Caco-2 (cell line): Measurements from ENCODE around the gene DNMT3L. TPM values are rescaled to one million over a fixed set of nuclear protein-coding genes. Genes with fewer than 3 reads are reported as not detected.
"Not testable (repeated sequence)": the region's sequence is repeated elsewhere in the genome, so short reads cannot be mapped to it uniquely, and the experiment has no call there.

Experiments used
- BruUV-seq: library from RNA; stranded (reverse); fragments of 400-500 nt; replicated peaks from 2 replicates; lab custom pipeline; 2021; lab: Mats Ljungman, UMichigan
- CTCF ChIA-PET: fragments of 300-600 bp; sonication (Branson Sonifier 250); formaldehyde crosslinking; loops from one replicate; lab custom pipeline; 2022; ENCODE audit warnings: antibody characterized with exemption; lab: Charles Lee
- POLR2A ChIA-PET: fragments of 300-600 bp; sonication (Branson Sonifier 250); formaldehyde crosslinking; loops from one replicate; lab custom pipeline; 2022; ENCODE audit warnings: antibody characterized with exemption; lab: Charles Lee
- DNase-seq, 2 experiments: peaks; one replicate each; pipeline versions ENCODE4 v3.0.0 to v3.0.0-alpha.2; 2020 to 2022
- H3K27me3 ChIP-seq: replicated peaks from 2 replicates; pipeline ENCODE4 v1.6.0; 2011; ENCODE audit warnings: low read length; ENCODE audit not compliant: control insufficient read depth, insufficient read depth
- H3K36me3 ChIP-seq: 2 replicates; pipeline ENCODE4 v1.5.1; 2011; ENCODE audit warnings: low read length; ENCODE audit not compliant: control insufficient read depth, insufficient read depth
- H3K4me1 ChIP-seq: fragments of 250-450 bp; sonication (Bioruptor Pico); 2 replicates; pipeline ENCODE4 v1.5.1; 2020; ENCODE audit warnings: mild to moderate bottlenecking
- H3K4me3 ChIP-seq: 2 replicates; pipeline ENCODE4 v1.5.1; 2011; ENCODE audit warnings: low read depth, mild to moderate bottlenecking, control low read depth, low read length
- H3K9me3 ChIP-seq: fragments of 250-450 bp; sonication (Bioruptor Pico); 2 replicates; pipeline ENCODE4 v1.5.1; 2020; ENCODE audit warnings: mild to moderate bottlenecking, moderate library complexity
- H3K27ac Mint-ChIP-seq: one replicate; pipeline ENCODE4 v1.8.0; 2022; ENCODE audit warnings: mixed read lengths; ENCODE audit not compliant: unreplicated experiment
- H3K27me3 Mint-ChIP-seq: one replicate; pipeline ENCODE4 v1.8.0; 2022; ENCODE audit warnings: mixed read lengths; ENCODE audit not compliant: insufficient read depth, unreplicated experiment
- H3K36me3 Mint-ChIP-seq: one replicate; pipeline ENCODE4 v1.8.0; 2022; ENCODE audit warnings: mild to moderate bottlenecking, mixed read lengths; ENCODE audit not compliant: insufficient read depth, unreplicated experiment
- H3K4me1 Mint-ChIP-seq: one replicate; pipeline ENCODE4 v1.8.0; 2022; ENCODE audit warnings: low read depth, mixed read lengths; ENCODE audit not compliant: unreplicated experiment
- H3K4me3 Mint-ChIP-seq: one replicate; pipeline ENCODE4 v1.8.0; 2022; ENCODE audit warnings: mild to moderate bottlenecking, moderate library complexity, mixed read lengths; ENCODE audit not compliant: unreplicated experiment
- H3K9me3 Mint-ChIP-seq: one replicate; pipeline ENCODE4 v1.8.0; 2022; ENCODE audit warnings: mixed read lengths; ENCODE audit not compliant: unreplicated experiment
- intact Hi-C: fragments of 100-400 bp; cut with micrococcal nuclease; formaldehyde crosslinking; loops from one replicate; pipeline ENCODE4 v1.10.0; 2022; ENCODE audit not compliant: unreplicated experiment
- total RNA-seq: library from RNA; stranded (reverse); gene quantifications from 2 replicates; pipeline ENCODE4 v1.2.3, GENCODE V29; 2022

DNMT3L gene
- total RNA-seq, 1 experiment from 2014 or later = 0.95 TPM

- POLR2A ChIA-PET, H3K9me3 Mint-ChIP-seq, H3K36me3 ChIP-seq, H3K9me3 ChIP-seq, H3K27ac Mint-ChIP-seq, DNase-seq, H3K27me3 ChIP-seq, H3K27me3 Mint-ChIP-seq, BruUV-seq, H3K4me3 Mint-ChIP-seq, H3K4me3 ChIP-seq, H3K4me1 ChIP-seq, CTCF ChIA-PET, intact Hi-C loops, H3K36me3 Mint-ChIP-seq, H3K4me1 Mint-ChIP-seq: not testable (repeated sequence)
Measured at GRCh38 chr21:44218461-44218860, 43.2 kb downstream of the DNMT3L start.

DNA sequence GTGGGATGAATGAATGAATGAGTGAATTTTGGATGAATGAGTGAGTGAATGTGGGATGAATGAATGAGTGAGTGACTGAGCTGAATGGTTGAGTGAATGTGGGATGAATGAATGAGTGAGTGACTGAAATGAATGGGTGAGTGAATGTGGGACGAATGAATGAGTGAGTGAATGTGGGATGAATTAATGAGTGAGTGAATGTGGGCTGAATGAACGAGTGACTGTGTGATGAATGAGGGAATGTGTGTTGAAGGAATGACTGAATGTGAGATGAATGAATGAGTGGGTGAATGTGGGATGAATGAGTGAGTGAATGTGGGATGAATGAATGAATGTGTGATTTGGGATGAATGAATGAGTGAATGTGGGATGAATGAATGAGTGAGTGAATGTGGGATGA, 49.7 kb downstream of the DNMT3L start:
- H3K9me3 ChIP-seq, H3K36me3 Mint-ChIP-seq, H3K4me3 Mint-ChIP-seq, CTCF ChIA-PET, H3K4me1 Mint-ChIP-seq, H3K36me3 ChIP-seq, H3K27me3 ChIP-seq, H3K27ac Mint-ChIP-seq, DNase-seq, H3K4me3 ChIP-seq, POLR2A ChIA-PET, H3K4me1 ChIP-seq, H3K27me3 Mint-ChIP-seq, BruUV-seq, H3K9me3 Mint-ChIP-seq, intact Hi-C loops: not testable (repeated sequence)

GRCh38 chr21:44211574-44211973, 50.1 kb downstream of the DNMT3L start:
- H3K4me3 Mint-ChIP-seq, intact Hi-C loops, POLR2A ChIA-PET, H3K36me3 Mint-ChIP-seq, H3K27me3 Mint-ChIP-seq, H3K9me3 ChIP-seq, H3K36me3 ChIP-seq, CTCF ChIA-PET, H3K4me3 ChIP-seq, H3K27ac Mint-ChIP-seq, H3K9me3 Mint-ChIP-seq, BruUV-seq, H3K27me3 ChIP-seq, H3K4me1 ChIP-seq, DNase-seq, H3K4me1 Mint-ChIP-seq: not testable (repeated sequence)

- CTCF ChIA-PET, H3K36me3 ChIP-seq, H3K27me3 Mint-ChIP-seq: not testable (repeated sequence)
Measured at GRCh38 chr21:44207860-44208646, 53.6 kb downstream of the DNMT3L start.

DNA sequence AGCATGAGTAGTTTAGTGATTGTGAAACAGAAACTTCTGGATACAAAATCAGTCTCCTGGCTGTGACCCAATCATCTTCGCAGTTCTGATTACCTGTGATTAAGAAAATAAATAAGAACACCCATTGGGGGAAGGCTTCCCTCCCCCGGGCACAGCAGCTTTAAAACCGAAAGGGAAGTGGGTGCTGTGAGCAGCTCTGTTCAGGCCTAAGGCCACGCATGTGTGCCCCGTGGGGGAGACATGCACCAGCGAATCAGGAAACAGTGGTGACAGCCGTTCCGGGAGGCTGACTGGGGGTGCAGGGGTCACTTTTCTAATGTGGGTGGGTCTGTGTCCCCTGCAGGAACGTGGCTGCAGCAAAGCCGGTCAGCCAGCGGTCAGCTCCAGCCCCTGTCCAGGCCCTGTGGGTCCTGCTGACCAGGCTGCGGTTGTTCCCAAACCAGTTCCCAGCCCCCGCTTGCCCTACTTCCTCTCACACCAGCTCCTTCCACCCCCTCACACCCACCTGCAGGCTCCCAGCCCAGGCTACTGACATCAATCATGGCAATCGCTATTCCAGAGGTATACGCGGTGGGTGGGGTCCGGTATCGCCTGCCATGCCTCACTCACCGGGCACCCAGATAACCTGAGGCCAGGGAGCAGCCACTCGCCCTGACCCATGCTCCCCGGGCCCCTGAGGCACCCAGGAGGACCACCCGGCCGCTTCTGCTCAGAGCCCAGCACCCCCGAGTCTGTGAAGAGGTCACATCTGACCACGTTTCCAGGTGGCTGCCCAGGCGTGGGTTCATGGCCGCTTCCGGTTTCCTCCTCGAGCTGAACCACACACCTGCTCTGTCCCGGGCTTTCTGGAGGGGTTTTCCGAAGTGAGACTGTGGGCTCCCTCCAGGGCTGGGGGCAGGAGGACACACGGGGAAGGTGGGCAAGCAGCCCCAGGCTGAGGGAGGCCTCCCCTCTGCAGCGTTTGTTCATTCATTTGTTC, 54.7 kb downstream of the DNMT3L start:
- H3K27me3 ChIP-seq, H3K4me1 ChIP-seq, H3K27ac Mint-ChIP-seq, CTCF ChIA-PET, H3K36me3 ChIP-seq, H3K4me1 Mint-ChIP-seq, H3K9me3 ChIP-seq, H3K27me3 Mint-ChIP-seq, H3K4me3 ChIP-seq, H3K4me3 Mint-ChIP-seq, POLR2A ChIA-PET, H3K36me3 Mint-ChIP-seq, intact Hi-C loops, BruUV-seq, DNase-seq, H3K9me3 Mint-ChIP-seq: not testable (repeated sequence)

More at GRCh38 chr21:44207860-44208646, 53.6 kb downstream of the DNMT3L start:
- H3K4me1 ChIP-seq, H3K9me3 Mint-ChIP-seq, H3K4me3 ChIP-seq, DNase-seq, H3K27me3 ChIP-seq, H3K4me3 Mint-ChIP-seq, BruUV-seq, POLR2A ChIA-PET, H3K9me3 ChIP-seq, H3K4me1 Mint-ChIP-seq, intact Hi-C loops, H3K27ac Mint-ChIP-seq, H3K36me3 Mint-ChIP-seq: not testable (repeated sequence)

- POLR2A ChIA-PET, H3K27me3 ChIP-seq, H3K27me3 Mint-ChIP-seq, H3K4me3 Mint-ChIP-seq, H3K4me1 ChIP-seq, DNase-seq, CTCF ChIA-PET, H3K9me3 Mint-ChIP-seq, H3K4me1 Mint-ChIP-seq, H3K4me3 ChIP-seq, intact Hi-C loops, H3K27ac Mint-ChIP-seq, BruUV-seq, H3K36me3 ChIP-seq, H3K36me3 Mint-ChIP-seq, H3K9me3 ChIP-seq: not testable (repeated sequence)
Measured at GRCh38 chr21:44206187-44206586, 55.5 kb downstream of the DNMT3L start.
